A549 treated with dexamethasone at 1 μM for 4 hours (cell line): ENCODE data around the gene DPT. TPM values are rescaled to one million over a fixed set of nuclear protein-coding genes. Genes with fewer than 3 reads are reported as not detected.

Experiments
- total RNA-seq: library from RNA; stranded (reverse); fragments of 200-300 nt; extraction: Qiagen RNA extraction; gene quantifications from 5 replicates; pipeline ENCODE4 v1.2.3, GENCODE V29; 2022

The DPT gene
- total RNA-seq = not detected in 5 replicates

GRCh38 chr1:168728473-168729404, at the start of gene DPT:
Gene DPT (minus strand): TSS chr1:168729206. CDS start chr1:168729174, 32 bp downstream.

Other genes starting within 250 kb of the DPT start
- gene XCL2, start 185.2 kb downstream of the DPT start, total RNA-seq = 0.21 TPM in 1 of 5 replicates, not detected in the others
- not detected in 5 replicates for gene XCL1, start 152.6 kb downstream of the DPT start, total RNA-seq